Activated B cell treated with CpG ODN at 0.5 μM for 24 hours (primary cell): ENCODE measurements around the gene TM9SF3. TPM values are rescaled to one million over a fixed set of nuclear protein-coding genes. Genes with fewer than 3 reads are reported as not detected.
"Not testable (repeated sequence)": the region's sequence is repeated elsewhere in the genome, so short reads cannot be mapped to it uniquely, and the experiment has no call there.

Source experiments
- ATAC-seq: fragments of 200-7000 bp; cut with Tn5 transposase; one replicate; pipeline ENCODE4 v1.10.0; 2021; ENCODE audit warnings: low read depth, mild to moderate bottlenecking, moderate library complexity
- CTCF ChIA-PET: fragments of 350-600 bp; sonication (Branson Sonifier 250); formaldehyde crosslinking; loops from one replicate; lab custom pipeline; 2021; ENCODE audit warnings: antibody characterized with exemption; lab: Charles Lee
- POLR2A ChIA-PET: fragments of 350-600 bp; sonication (Branson Sonifier 250); formaldehyde crosslinking; loops from one replicate; lab custom pipeline; 2021; ENCODE audit warnings: antibody characterized with exemption; lab: Charles Lee
- DNase-seq: peaks from one replicate; pipeline ENCODE4 v3.0.0; 2022
- H3K27ac Mint-ChIP-seq: one replicate; pipeline ENCODE4 v1.8.0; 2020; ENCODE audit warnings: mixed read lengths
- H3K27me3 Mint-ChIP-seq: one replicate; pipeline ENCODE4 v1.8.0; 2021; ENCODE audit warnings: mixed read lengths
- H3K36me3 Mint-ChIP-seq: one replicate; pipeline ENCODE4 v1.8.0; 2021; ENCODE audit warnings: low read depth, mixed read lengths
- H3K4me1 Mint-ChIP-seq: one replicate; pipeline ENCODE4 v1.8.0; 2021; ENCODE audit warnings: mixed read lengths
- H3K4me3 Mint-ChIP-seq: one replicate; pipeline ENCODE4 v1.8.0; 2020; ENCODE audit warnings: mild to moderate bottlenecking, mixed read lengths
- H3K9me3 Mint-ChIP-seq: one replicate; pipeline ENCODE4 v1.8.0; 2020; ENCODE audit warnings: mixed read lengths
- intact Hi-C: fragments of 100-400 bp; cut with micrococcal nuclease; formaldehyde crosslinking; loops from one replicate; pipeline ENCODE4 v1.15.1; 2024
- total RNA-seq: library from RNA; stranded (reverse); gene quantifications from 2 replicates; pipeline ENCODE4 v1.2.3, GENCODE V29; 2022
- TF ChIP-seq, protein P1 (sequence below): fragments of 200-600 bp; IDR thresholded peaks from one replicate; pipeline ENCODE4 v1.8.0; 2022; ENCODE audit warnings: antibody characterized with exemption, mild to moderate bottlenecking

TM9SF3 gene
- total RNA-seq, 1 donor from 2014 or later = 61.7 TPM

DNA sequence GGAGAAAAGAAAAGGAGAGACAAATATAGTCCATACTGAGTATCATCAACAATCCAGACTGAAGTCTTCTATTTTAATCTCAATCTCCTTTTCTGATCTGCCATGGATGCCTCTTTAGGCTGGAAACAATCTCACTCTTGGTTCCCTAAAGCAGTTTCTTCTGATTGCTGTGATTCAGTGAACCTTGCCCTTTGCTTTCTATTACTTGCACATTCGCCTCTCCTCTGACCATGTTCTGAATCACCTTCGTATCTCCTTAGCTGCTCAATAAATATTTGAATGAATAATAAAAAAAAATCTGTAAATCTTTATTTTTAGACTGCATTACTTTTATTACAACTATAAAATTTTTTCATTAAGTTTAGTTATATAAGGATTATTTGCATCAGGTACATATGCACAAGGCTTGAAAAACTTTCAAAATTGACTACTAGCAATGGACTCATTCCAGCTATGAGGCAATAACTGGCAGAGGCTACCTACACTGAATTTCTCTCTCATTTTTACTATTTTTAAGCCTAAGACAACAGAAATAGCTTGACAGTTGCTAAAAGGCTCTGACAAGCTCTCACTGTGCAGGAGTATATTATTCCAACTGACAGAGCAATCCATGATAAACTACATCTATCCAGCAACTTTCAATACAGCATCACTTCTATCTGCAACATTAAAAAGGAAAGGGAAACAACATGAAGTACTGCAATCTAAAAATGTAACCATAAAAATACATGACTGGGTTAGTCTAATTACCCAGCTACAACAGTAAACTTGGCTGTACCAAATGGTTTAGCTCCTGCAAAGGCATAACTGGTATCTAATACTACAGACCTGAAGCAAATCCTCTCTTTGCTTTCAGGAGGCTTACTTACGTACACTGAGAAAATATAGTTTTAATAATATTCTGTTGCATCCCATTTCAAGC, 25.6 kb downstream of the TM9SF3 start:
- H3K27me3 Mint-ChIP-seq = no peaks in the 10 kb centered on the region
- intact Hi-C loops = no loop called here
- peaks cover 48% of the 10 kb centered on the region for H3K36me3 Mint-ChIP-seq
- no peaks in the 10 kb centered on the region for H3K4me1 Mint-ChIP-seq
- POLR2A ChIA-PET = no interaction called here
- H3K4me3 Mint-ChIP-seq = no peak overlapping the region
- CTCF ChIA-PET = no interaction called here
- no peak overlapping the region for H3K27ac Mint-ChIP-seq
- DNase-seq = no peak
- ATAC-seq = no peak
- no peaks in the 10 kb centered on the region for H3K9me3 Mint-ChIP-seq
- TF ChIP-seq, protein P1, sequence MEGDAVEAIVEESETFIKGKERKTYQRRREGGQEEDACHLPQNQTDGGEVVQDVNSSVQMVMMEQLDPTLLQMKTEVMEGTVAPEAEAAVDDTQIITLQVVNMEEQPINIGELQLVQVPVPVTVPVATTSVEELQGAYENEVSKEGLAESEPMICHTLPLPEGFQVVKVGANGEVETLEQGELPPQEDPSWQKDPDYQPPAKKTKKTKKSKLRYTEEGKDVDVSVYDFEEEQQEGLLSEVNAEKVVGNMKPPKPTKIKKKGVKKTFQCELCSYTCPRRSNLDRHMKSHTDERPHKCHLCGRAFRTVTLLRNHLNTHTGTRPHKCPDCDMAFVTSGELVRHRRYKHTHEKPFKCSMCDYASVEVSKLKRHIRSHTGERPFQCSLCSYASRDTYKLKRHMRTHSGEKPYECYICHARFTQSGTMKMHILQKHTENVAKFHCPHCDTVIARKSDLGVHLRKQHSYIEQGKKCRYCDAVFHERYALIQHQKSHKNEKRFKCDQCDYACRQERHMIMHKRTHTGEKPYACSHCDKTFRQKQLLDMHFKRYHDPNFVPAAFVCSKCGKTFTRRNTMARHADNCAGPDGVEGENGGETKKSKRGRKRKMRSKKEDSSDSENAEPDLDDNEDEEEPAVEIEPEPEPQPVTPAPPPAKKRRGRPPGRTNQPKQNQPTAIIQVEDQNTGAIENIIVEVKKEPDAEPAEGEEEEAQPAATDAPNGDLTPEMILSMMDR = no peak

DNA sequence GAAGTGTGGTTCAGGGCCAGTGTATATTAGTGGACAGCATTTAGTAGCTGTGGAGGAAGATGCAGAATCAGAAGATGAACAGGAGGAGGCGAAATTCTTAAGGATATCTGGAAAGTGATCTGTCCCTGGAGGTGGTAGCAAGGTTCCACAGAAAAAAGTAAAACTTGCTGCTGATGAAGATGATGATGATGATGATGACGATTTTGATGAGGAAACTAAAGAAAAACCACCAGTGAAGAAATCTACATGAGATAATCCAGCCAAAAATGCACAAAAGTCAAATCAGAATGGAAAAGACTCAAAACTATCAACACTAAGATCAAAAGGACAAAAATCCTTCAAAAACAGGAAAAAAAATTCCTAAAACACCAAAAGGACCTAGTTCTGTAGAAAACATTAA, 26.3 kb downstream of the TM9SF3 start:
- ATAC-seq = no peak
- DNase-seq = no peak
- Mint-ChIP-seq H3K27me3 (no peaks in the 10 kb centered on the region), H3K9me3 (no peaks in the 10 kb centered on the region), H3K36me3 (peaks cover 47% of the 10 kb centered on the region), H3K4me1 (no peaks in the 10 kb centered on the region), H3K27ac (no peak overlapping the region), H3K4me3 (no peak overlapping the region)
- POLR2A ChIA-PET = no interaction called here
- TF ChIP-seq, protein P1 = no peak
- CTCF ChIA-PET = no interaction called here
- intact Hi-C loops = no loop called here

DNA sequence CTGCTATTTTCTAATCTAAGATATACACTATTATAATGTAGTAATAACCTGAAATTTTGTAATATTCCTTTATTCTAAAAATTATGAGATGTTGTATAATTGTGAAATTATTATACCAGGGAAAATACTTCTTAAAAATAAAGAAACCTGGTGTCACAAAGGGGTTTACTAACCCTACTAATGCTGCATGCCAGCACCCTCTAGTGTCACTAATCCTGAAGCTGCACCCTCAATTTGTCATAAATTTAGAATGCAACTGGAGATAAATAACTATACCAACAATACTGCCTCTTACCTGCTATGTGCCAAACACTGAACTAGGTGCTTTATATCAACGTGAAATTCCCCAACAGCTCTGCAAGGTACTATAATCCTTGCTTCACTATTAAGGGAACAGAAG, 30.8 kb downstream of the TM9SF3 start:
- ATAC-seq (no peak), DNase-seq (no peak)
- ChIA-PET POLR2A (no interaction called here), CTCF (interaction anchor here (0.9 to 1.7 kb wide), 8 partner anchors 21 to 181 kb away, joined by 3 to 8 read pairs (median 4); no protein-coding TSS in a partner anchor)
- intact Hi-C loops = loop anchor here (1.0 to 2.0 kb wide), 3 partner anchors 65 to 181 kb away; no protein-coding TSS in a partner anchor
- H3K9me3 Mint-ChIP-seq = no peaks in the 10 kb centered on the region
- no peaks in the 10 kb centered on the region for H3K4me1 Mint-ChIP-seq
- no peaks in the 10 kb centered on the region for H3K27me3 Mint-ChIP-seq
- TF ChIP-seq, protein P1 = no peak
- H3K4me3 Mint-ChIP-seq = no peak overlapping the region
- H3K36me3 Mint-ChIP-seq = peaks cover 39% of the 10 kb centered on the region
- no peak overlapping the region for H3K27ac Mint-ChIP-seq

DNA sequence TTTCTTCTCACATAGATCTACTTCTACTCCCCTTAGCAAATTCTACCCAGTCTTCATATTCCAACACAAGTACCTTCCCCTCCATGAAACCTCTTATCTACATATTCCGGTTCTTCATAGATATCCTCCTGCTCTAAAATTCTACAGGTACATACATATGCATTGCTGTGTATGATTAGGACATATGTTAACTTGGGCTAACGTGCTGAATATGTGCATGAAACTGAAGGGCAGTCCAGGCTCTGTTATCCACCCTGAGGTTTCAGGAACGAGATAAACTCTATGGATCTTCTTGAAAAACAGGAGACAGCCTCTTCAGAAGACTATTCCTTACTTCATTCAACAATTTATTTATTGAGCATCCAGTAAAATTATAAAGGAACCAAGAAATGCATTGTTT, 31.5 kb downstream of the TM9SF3 start:
- no peak overlapping the region for H3K27ac Mint-ChIP-seq
- ChIA-PET CTCF (interaction anchor here (0.6 to 1.7 kb wide), 6 partner anchors 22 to 214 kb away, joined by 3 to 8 read pairs (median 4); no protein-coding TSS in a partner anchor), POLR2A (no interaction called here)
- no peaks in the 10 kb centered on the region for H3K4me1 Mint-ChIP-seq
- H3K36me3 Mint-ChIP-seq = peaks cover 38% of the 10 kb centered on the region
- no peaks in the 10 kb centered on the region for H3K9me3 Mint-ChIP-seq
- H3K4me3 Mint-ChIP-seq = no peak overlapping the region
- DNase-seq = no peak
- TF ChIP-seq, protein P1 = no peak
- intact Hi-C loops = no loop called here
- ATAC-seq = no peak
- H3K27me3 Mint-ChIP-seq = no peaks in the 10 kb centered on the region

DNA sequence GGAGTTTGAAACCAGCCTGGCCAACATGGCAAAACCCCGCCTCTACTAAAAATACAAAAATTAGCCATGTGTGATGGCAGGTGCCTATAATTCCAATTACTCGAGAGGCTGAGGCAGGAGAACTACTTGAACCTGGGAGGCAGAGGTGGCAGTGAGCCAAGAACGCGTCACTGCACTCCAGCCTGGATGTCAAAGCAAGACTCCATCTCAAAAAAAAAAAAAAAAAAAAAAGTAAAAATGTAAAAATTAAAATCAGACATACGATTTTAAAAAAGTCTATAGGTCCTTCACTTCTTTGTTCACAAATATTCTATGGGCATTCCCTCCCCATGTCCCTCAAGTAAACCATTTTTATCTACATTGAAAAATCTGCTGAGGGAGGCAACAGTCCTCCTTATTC, 38.2 kb downstream of the TM9SF3 start:
- Mint-ChIP-seq H3K4me3 (no peak overlapping the region), H3K4me1 (no peaks in the 10 kb centered on the region), H3K27me3 (no peaks in the 10 kb centered on the region), H3K27ac (no peak overlapping the region), H3K36me3 (peaks cover 70% of the 10 kb centered on the region), H3K9me3 (no peaks in the 10 kb centered on the region)
- ChIA-PET POLR2A (no interaction called here), CTCF (no interaction called here)
- DNase-seq (no peak), ATAC-seq (no peak)
- TF ChIP-seq, protein P1 = no peak
- intact Hi-C loops = no loop called here

DNA sequence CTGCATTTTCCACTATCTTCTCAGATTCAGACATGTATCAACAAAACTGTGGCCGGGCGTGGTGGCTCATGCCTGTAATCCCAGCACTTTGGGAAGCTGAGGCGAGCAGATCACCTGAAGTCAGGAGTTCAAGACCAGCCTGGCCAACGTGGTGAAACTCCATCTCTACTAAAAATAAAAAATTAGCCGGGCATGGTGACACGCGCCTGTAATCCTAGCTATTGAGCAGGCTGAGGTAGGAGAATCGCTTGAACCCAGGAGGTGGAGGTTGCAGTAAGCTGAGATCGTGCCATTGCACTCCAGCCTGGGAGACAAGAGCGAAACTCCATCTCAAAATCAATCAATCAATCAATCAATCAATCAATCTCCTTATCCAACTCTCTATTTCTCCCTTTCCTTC, 41.3 kb downstream of the TM9SF3 start:
- peaks cover 66% of the 10 kb centered on the region for H3K36me3 Mint-ChIP-seq
- H3K4me1 Mint-ChIP-seq, intact Hi-C loops, POLR2A ChIA-PET, H3K9me3 Mint-ChIP-seq, ATAC-seq, H3K27me3 Mint-ChIP-seq, H3K4me3 Mint-ChIP-seq, DNase-seq, H3K27ac Mint-ChIP-seq: not testable (repeated sequence)
- CTCF ChIA-PET = interaction anchor here (0.8 kb wide), 1 partner anchor 32 kb away, joined by 3 read pairs; the partner anchor contains the start of gene TLL2
